HepG2 (cell line): ENCODE results near the gene MMP27.

ENCODE experiments used
- CTCF ChIP-seq: sonication (generic); formaldehyde crosslinking; IDR thresholded peaks from 2 replicates; pipeline ENCODE4 v1.5.0; 2020; ENCODE audit warnings: mild to moderate bottlenecking, missing genetic modification reagents, moderate library complexity
- ELF4 ChIP-seq: sonication (generic); formaldehyde crosslinking; IDR thresholded peaks from 2 replicates; pipeline ENCODE4 v1.5.0; 2020; ENCODE audit warnings: missing genetic modification reagents, mild to moderate bottlenecking, moderate library complexity, borderline replicate concordance
- EZH2 ChIP-seq: conservative IDR thresholded peaks from 2 replicates; pipeline ENCODE4 v1.6.1; 2012; ENCODE audit warnings: mild to moderate bottlenecking, low read depth, low read length, moderate library complexity
- FOSL2 ChIP-seq: sonication (generic); formaldehyde crosslinking; IDR thresholded peaks from 2 replicates; pipeline ENCODE4 v1.4.0; 2020; ENCODE audit warnings: missing genetic modification reagents
- FOXA3 ChIP-seq: IDR thresholded peaks from 2 replicates; pipeline ENCODE4 v1.6.1; 2016; ENCODE audit warnings: missing genetic modification reagents, missing compliant biosample characterization
- IRF9 ChIP-seq: sonication (generic); formaldehyde crosslinking; IDR thresholded peaks from 2 replicates; pipeline ENCODE4 v1.8.0; 2022; ENCODE audit warnings: missing genetic modification reagents, mild to moderate bottlenecking, borderline replicate concordance
- MAZ ChIP-seq, 2 experiments: sonication (generic) in 1 of 2; formaldehyde crosslinking in 1 of 2; IDR thresholded peaks; 2 replicates each; pipeline versions ENCODE4 v1.5.0 to v1.6.1; 2012 to 2020; ENCODE audit warnings: low read depth in 2 of 2, mild to moderate bottlenecking in 2 of 2, borderline replicate concordance in 1 of 2, improper control_type of control experiment in 1 of 2, low read length in 1 of 2, missing genetic modification reagents in 1 of 2, moderate library complexity in 1 of 2
- POLR2A ChIP-seq, 2 experiments: IDR thresholded peaks; 2 replicates each; pipeline ENCODE4 v1.6.1; 2011; ENCODE audit warnings: low read depth in 2 of 2, low read length in 2 of 2, mild to moderate bottlenecking in 1 of 2, moderate library complexity in 1 of 2; ENCODE audit not compliant: insufficient read depth in 1 of 2
- SETDB1 ChIP-seq: sonication (generic); formaldehyde crosslinking; IDR thresholded peaks from 2 replicates; pipeline ENCODE4 v1.5.1; 2020; ENCODE audit warnings: missing genetic modification reagents, mild to moderate bottlenecking, borderline replicate concordance
- ZNF142 ChIP-seq: sonication (generic); formaldehyde crosslinking; IDR thresholded peaks from 2 replicates; pipeline ENCODE4 v1.4.0; 2020; ENCODE audit warnings: missing genetic modification reagents
- ZNF780A ChIP-seq: sonication (generic); formaldehyde crosslinking; IDR thresholded peaks from 2 replicates; pipeline ENCODE4 v1.8.0; 2022; ENCODE audit warnings: mild to moderate bottlenecking, missing genetic modification reagents, moderate library complexity
- ZNF816 ChIP-seq: sonication (generic); formaldehyde crosslinking; IDR thresholded peaks from 2 replicates; pipeline ENCODE4 v1.8.0; 2022; ENCODE audit warnings: missing genetic modification reagents, mild to moderate bottlenecking, borderline replicate concordance

- TF ChIP-seq ZNF816 (CRISPR knock-in tag) = no peak
- TF ChIP-seq ZNF142 (CRISPR knock-in tag) = no peak
- TF ChIP-seq SETDB1 (CRISPR knock-in tag) = no peak
- peak; percentile 31 for TF ChIP-seq CTCF
- TF ChIP-seq ELF4 = no peak
- TF ChIP-seq ZNF780A (CRISPR knock-in tag) = no peak
- no peak for TF ChIP-seq EZH2
- TF ChIP-seq MAZ (IDR thresholded peaks at IDR 0.05; ENCODE audit: borderline replicate concordance, low read depth, low read length) = no peak
- TF ChIP-seq MAZ (CRISPR knock-in tag; IDR thresholded peaks at IDR 0.05; ENCODE audit: low read depth) = no peak
- TF ChIP-seq IRF9 (CRISPR knock-in tag) = no peak
- no peak for TF ChIP-seq FOSL2 (CRISPR knock-in tag)
- no peak for TF ChIP-seq POLR2A (IDR thresholded peaks at IDR 0.05; ENCODE audit: insufficient read depth in 1 of 2, low read depth in 2 of 2, low read length in 2 of 2)
- no peak for TF ChIP-seq FOXA3 (CRISPR knock-in tag)
Measured at GRCh38 chr11:102683277-102683676, 22.3 kb downstream of the MMP27 start.
